Gastroesophageal sphincter (tissue), 3 donors: Measurements from ENCODE around the gene ARHGEF11.

Experiments
- CTCF ChIP-seq, 4 experiments: fragments of 200-600 bp in 2 of 4; fragments of 450-650 bp in 2 of 4; sonication (generic) in 1 of 4; IDR thresholded peaks; one replicate each; pipeline ENCODE4 v1.5.1; 2017 to 2019; ENCODE audit warnings: antibody characterized with exemption in 4 of 4, mild to moderate bottlenecking in 2 of 4, moderate library complexity in 2 of 4
- POLR2A ChIP-seq, 2 donors: fragments of 450-650 bp; IDR thresholded peaks; one replicate each; pipeline ENCODE4 v1.6.1; 2017; ENCODE audit warnings: antibody characterized with exemption in 2 of 2, mild to moderate bottlenecking in 2 of 2, moderate library complexity in 1 of 2

GRCh38 chr1:157090771-157091170 is 45.2 kb upstream of the ARHGEF11 start:
- TF ChIP-seq CTCF (IDR thresholded peaks at IDR 0.05) (no peak), POLR2A (IDR thresholded peaks at IDR 0.05) (no peak)
